Stimulated activated CD4-positive, alpha-beta T cell treated with anti-CD3 and anti-CD28 coated beads, Interleukin-12 subunit alpha, Interleukin-12 subunit beta, amount 100 ng/mL, for 4 hours (primary cell): ENCODE data around the gene CREB3L2.
"Not testable (repeated sequence)": the region's sequence is repeated elsewhere in the genome, so short reads cannot be mapped to it uniquely, and the experiment has no call there.

ENCODE experiments used
- DNase-seq: peaks from one replicate; pipeline ENCODE4 v3.0.0-alpha.2; 2020

Gene CREB3L2

DNA sequence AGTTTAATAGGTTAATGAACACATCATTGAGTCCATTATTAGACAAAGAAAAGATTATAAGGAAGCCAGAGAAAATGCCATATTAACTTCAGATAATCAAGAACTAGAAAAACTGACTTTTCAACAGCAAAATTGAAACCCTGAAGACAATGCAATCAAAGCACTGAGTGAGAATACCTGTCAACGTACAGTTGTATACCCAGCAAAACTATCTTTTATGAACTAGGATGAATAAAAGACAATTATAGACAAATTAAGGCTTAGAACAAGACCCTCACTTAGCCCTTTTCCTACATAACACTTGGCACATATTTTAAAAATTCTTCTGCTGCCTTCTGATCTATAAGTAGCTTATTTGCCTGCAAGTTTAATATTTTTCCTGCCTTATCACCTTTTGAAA, 136.1 kb downstream of the CREB3L2 start:
- no peak for DNase-seq

DNA sequence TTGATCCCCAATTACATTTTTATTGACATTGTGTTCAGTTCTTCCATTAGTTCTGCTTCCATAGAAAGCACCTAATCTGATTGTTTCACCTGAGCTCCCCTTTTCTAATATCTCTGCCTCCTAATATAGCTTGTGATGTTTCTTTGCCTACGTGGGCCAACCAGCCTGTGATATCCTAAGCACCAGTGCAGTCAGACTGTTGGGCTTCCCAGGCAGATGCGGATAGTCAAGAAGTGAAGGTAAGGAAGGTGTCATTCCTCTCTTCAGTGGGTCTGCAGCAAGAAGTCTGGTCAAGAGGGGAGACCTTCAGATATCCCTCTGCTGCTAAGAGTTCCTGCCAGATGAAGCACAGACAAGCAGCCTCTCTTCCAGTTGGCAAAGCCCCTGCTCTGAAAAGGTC, 138.9 kb downstream of the CREB3L2 start:
- no peak for DNase-seq

DNA sequence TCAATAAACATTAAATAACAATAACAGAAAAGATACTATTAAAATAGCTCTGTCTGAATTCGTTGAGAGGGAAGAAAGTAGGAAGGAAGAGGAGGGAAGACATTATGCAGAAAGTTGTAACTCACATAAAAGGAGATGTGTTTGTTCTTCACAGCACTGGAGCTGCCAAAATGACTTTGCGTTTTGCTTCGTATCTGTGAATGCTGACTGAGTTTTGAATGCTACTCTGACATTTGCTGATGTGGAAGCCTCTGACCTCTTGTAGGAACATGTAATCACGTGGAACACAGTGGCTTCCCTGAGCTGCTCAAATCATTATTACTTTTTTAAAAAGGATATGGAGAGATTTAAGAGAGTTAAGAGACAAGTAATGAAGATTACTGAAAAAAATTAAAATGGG, 139.5 kb downstream of the CREB3L2 start:
- no peak for DNase-seq

DNA sequence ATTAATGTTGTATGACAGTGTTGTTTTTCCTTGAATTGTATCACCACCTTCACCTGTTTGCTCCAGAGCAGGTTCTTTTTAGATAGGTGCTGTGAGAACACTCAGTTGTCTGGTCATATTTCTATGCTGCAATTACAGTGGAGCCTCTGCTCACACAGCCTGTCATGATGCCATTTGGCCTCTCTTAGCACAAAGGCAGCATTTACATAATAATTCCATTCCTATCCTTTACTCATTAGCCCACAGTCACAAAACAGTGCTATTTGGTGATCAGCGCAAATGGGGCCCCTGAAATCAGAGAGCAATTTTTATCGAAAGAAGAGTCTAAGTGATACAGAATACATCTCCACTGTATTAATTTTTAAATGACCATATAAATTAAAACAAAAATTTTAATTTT, 141.3 kb downstream of the CREB3L2 start:
- no peak for DNase-seq

- DNase-seq: no peak
Observed at GRCh38 chr7:137853053-137853452, 148.8 kb downstream of the CREB3L2 start.

DNA sequence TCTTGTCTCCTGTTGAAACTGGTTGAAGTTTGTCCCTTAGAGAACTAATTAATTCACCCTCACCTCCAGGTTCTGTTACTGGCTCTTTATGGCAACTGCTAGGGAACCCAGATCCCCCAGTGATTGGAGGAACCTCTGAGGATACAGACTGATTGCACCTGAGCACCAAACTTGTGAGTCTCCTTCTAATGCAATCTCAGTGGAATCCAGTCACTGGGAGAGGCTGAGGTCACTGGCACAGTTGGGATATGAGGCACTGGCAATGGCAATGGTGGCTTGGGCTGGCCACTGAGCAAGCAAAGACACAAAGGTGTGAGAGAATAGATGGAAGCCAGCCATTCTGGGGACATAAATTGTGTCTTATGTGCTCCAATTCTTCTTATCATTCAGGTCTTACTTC, 149.8 kb downstream of the CREB3L2 start:
- no peak for DNase-seq

- DNase-seq: no peak
Observed at GRCh38 chr7:137850972-137851945, 150.6 kb downstream of the CREB3L2 start.

- DNase-seq: no peak
Observed at GRCh38 chr7:137850571-137850970, 151.3 kb downstream of the CREB3L2 start.

GRCh38 chr7:137848095-137848494, 153.8 kb downstream of the CREB3L2 start:
- DNase-seq: no peak

DNA sequence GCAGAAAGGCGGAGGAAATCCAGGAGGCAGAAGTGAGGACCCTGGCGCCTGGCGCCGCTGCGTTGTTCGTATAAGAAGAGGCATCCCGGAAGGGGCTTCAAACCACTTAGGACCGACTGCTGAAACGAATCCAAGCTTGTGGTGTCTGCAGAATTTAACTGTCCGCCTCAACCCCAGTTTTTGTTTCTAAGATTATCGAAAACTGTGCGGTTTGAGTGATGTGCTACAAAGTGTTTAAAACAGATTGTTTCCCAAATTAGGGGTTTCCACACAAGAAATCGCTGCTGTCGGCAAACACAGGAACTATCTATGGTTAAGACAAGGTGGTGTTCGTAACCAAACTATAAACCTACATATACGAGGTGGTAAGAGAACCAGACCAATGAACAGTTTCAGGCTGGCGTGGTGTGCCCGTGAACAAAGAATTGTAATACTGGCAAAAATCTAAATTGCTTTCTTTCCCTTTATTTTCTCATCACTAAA, 154.3 kb downstream of the CREB3L2 start:
- no peak for DNase-seq

- peak; percentile 1 for DNase-seq
Observed at GRCh38 chr7:137846827-137847567, 154.9 kb downstream of the CREB3L2 start, which contains the start of gene DGKI. DGKI (minus strand) TSS chr7:137846974.

GRCh38 chr7:137846549-137846826, 155.4 kb downstream of the CREB3L2 start:
- DNase-seq: peak; percentile 1

DNA sequence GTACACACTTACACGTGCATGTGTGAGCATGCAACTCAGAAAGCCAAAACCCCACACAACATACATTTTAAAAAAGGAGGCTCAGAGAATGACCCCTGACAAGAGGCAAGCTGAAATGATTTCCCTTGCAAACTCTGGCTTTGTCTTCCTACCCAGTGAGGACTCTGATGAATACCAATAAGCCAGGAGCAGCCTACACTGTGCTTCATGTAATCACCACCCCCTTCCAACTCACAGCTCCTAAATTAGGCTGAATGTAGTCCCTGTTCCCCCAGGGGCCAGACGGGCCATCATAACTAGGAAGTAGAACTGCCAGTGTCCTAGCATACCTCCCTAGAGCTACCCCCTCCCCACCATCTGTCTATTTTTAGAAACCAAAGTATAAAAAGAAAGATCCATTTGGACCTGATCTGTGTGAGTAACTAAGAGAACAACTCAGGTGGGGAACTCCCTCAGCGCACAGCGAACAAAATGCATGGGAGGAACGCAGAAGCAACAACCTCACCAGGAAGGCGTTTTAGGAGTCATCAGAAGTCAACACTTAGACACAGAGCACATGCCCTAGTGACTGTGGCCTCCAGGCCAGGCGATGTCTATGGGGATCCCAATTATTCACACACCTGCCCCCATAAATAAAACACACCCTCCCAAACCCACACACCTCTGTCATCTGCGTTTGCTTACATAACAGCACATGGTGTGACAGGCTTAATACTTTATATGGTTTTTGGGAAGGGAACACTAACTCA, 157.0 kb downstream of the CREB3L2 start:
- DNase-seq: no peak

GRCh38 chr7:137839903-137840779, 161.7 kb downstream of the CREB3L2 start:
- no peak for DNase-seq

DNA sequence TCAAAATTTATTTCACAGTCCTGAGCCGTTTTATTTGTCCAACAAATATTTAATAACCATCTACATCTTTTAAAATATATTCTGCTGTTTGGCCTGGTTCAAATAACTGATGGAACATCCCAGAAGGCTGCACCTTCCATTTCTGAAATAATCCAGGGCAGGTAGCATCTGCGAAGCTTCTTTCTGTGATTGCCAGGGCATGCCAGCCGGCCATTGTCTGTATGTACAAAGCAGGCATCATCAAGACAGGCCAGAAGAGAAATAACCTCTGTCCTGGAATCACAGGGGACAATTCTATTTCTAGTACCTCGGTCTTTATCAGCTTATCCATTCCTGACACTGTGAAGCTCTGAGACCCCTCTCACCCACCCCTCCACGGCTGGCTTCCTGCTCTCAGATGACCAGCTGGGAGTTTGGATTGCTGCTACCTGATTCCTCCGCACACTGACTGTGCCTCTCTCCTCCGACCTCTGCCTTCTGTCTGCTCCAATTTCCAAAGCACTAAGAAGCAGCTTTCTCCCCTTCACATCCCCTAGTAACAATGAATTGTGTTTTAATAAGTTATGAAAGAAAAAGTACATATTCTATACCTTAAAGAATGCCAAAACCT, 163.1 kb downstream of the CREB3L2 start:
- DNase-seq: no peak

DNA sequence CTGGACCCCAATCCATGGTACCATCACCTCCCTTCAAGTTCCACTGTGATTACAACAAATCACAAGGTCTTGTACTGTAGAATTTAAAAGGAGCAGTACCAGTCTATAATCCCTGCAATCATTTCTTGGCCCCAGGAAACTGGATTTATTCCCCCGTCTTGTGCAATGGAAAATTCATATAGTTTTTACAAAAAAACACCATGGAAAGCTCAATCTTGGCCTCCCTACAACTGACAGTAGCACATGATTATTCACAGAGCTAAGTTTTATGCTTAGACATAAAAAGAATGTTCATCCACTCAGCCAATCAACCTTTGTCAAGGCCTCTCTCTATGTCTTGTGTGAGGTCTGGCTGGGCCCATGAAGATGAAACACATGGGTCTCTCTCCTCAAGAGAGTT, 165.3 kb downstream of the CREB3L2 start:
- no peak for DNase-seq

- no peak for DNase-seq
Observed at GRCh38 chr7:137836113-137836509, 165.8 kb downstream of the CREB3L2 start.

GRCh38 chr7:137835486-137836112, 166.3 kb downstream of the CREB3L2 start:
- DNase-seq: no peak

- DNase-seq: no peak
Observed at GRCh38 chr7:137834552-137834951, 167.3 kb downstream of the CREB3L2 start.

GRCh38 chr7:137832990-137833389, 168.9 kb downstream of the CREB3L2 start:
- DNase-seq: not testable (repeated sequence)

DNA sequence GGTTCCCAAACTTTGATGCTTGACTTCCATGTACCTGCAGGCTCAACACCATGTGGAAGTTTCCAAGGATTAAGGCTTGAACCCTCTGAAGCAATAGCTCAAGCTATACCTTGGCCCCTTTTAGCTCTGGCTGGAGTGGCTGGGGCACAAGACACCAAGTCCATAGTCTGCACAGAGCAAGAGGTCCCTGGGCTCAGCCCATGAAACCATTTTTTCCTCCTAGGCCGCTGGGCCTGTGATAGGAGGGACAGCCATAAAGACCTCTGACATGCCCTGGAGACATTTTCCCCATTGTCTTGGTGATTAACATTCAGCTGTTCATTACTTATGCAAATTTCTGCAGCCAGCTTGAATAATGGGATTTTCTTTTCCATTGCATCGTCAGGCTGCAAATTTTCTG, 169.5 kb downstream of the CREB3L2 start:
- DNase-seq: no peak
